Spleen (tissue), 11 donors: Measurements from ENCODE around the gene SLC34A1. TPM values are rescaled to one million over a fixed set of nuclear protein-coding genes. Genes with fewer than 3 reads are reported as not detected.
A peak's percentile ranks its signal among the peaks of the same experiment; 100 is the strongest.

Experiments used
- DNase-seq: peaks from one replicate; pipeline ENCODE4 v3.0.0-alpha.2; 2020
- H3K27ac ChIP-seq, 8 donors: fragments of 200-600 bp; sonication (generic) in 7 of 8; 1 replicate in 4 of 8; 2 replicates in 4 of 8; pipeline versions ENCODE4 v1.5.0 to v1.8.0; 2016 to 2021; ENCODE audit warnings: inconsistent platforms in 4 of 8, mild to moderate bottlenecking in 4 of 8, moderate library complexity in 1 of 8
- H3K27me3 ChIP-seq, 7 donors: fragments of 200-600 bp; sonication (generic) in 6 of 7; replicated peaks in 1 of 7; 1 replicate in 4 of 7; 2 replicates in 3 of 7; pipeline versions ENCODE4 v1.5.0 to v1.8.0; 2016 to 2021; ENCODE audit warnings: inconsistent platforms in 3 of 7, mild to moderate bottlenecking in 1 of 7
- H3K36me3 ChIP-seq, 6 donors: fragments of 200-600 bp; sonication (generic) in 5 of 6; 1 replicate in 4 of 6; 2 replicates in 2 of 6; pipeline versions ENCODE4 v1.5.0 to v1.8.0; 2016 to 2021; ENCODE audit warnings: inconsistent platforms in 2 of 6
- H3K4me1 ChIP-seq, 6 donors: fragments of 200-600 bp; sonication (generic) in 5 of 6; 1 replicate in 3 of 6; 2 replicates in 3 of 6; pipeline versions ENCODE4 v1.5.0 to v1.8.0; 2016 to 2021; ENCODE audit warnings: inconsistent platforms in 3 of 6
- H3K4me3 ChIP-seq, 8 donors: fragments of 200-600 bp; sonication (generic) in 7 of 8; 1 replicate in 4 of 8; 2 replicates in 4 of 8; pipeline versions ENCODE4 v1.5.0 to v1.8.0; 2016 to 2021; ENCODE audit warnings: inconsistent platforms in 4 of 8, mild to moderate bottlenecking in 4 of 8, moderate library complexity in 2 of 8
- H3K9me3 ChIP-seq, 8 donors: fragments of 200-600 bp; sonication (generic) in 7 of 8; 1 replicate in 4 of 8; 2 replicates in 4 of 8; pipeline versions ENCODE4 v1.5.0 to v1.8.0; 2016 to 2021; ENCODE audit warnings: inconsistent platforms in 4 of 8
- POLR2A ChIP-seq, 3 donors: fragments of 450-650 bp; IDR thresholded peaks; one replicate each; pipeline ENCODE4 v1.5.1; 2017; ENCODE audit warnings: antibody characterized with exemption in 3 of 3, mild to moderate bottlenecking in 1 of 3
- POLR2AphosphoS5 ChIP-seq, 3 donors: sonication (generic); formaldehyde crosslinking; IDR thresholded peaks; one replicate each; pipeline ENCODE4 v1.5.1; 2017; ENCODE audit warnings: antibody characterized with exemption in 3 of 3
- WGBS, 5 donors: extraction: QIAGEN DNeasy Blood & Tissue Kit in 3 of 5; methylation state at CpG; one replicate each; pipeline versions ENCODE4 v1.1.5 to v1.1.7; 2013 to 2018; 5-methylcytosine and 5-hydroxymethylcytosine counted together
- intact Hi-C: fragments of 100-400 bp; cut with DNase I; formaldehyde crosslinking; loops from one replicate; pipeline ENCODE4 v1.15.0; 2023; ENCODE audit warnings: low total_unique reads
- polyA plus RNA-seq, 3 donors: library from polyadenylated mRNA; stranded (reverse); fragments of 200-250 nt; gene quantifications; one replicate each; pipeline ENCODE4 v1.2.1, GENCODE V29; 2013
- total RNA-seq, 7 donors: library from RNA; depleted of rRNA in 3 of 7; stranded (reverse); fragments of >200 nt in 3 of 7; fragmentation: NEBNext Ultra II Directional in 4 of 7; extraction: Animal tissue kit (Norgen Biotek cat#: 25700) in 4 of 7; gene quantifications; one replicate each; pipeline versions ENCODE4 v1.1.0 to v1.2.1, GENCODE V29; 2016 to 2021
- TF ChIP-seq, protein P1 (sequence below), 11 experiments: fragments of 200-600 bp in 7 of 11; fragments of 450-650 bp in 4 of 11; sonication (generic) in 4 of 11; IDR thresholded peaks in 8 of 11; conservative IDR thresholded peaks in 3 of 11; 1 replicate in 7 of 11; 2 replicates in 4 of 11; pipeline versions ENCODE4 v1.4.0 to v1.8.0; 2016 to 2021; ENCODE audit warnings: antibody characterized with exemption in 11 of 11, inconsistent platforms in 4 of 11, mild to moderate bottlenecking in 1 of 11
- donor health status: healthy with polysubstance abuse.
- donor health status: DM: no; HTN: no; CAD: no; lungs with moderate emphysema.
- donor health status: DM: no; HTN: no; CAD: no.
- donor health status: Bipolar disorder and iron deficiency.
- donor health status: healthy.
- donor health status: DM: no; HTN: no; CAD: no.
- donor health status: DM: yes; HTN: yes; CAD: no.

Gene SLC34A1
- total and polyA plus RNA-seq, 10 donors = 0.02 to 0.77 (median 0.14) TPM; not detected in 3

DNA sequence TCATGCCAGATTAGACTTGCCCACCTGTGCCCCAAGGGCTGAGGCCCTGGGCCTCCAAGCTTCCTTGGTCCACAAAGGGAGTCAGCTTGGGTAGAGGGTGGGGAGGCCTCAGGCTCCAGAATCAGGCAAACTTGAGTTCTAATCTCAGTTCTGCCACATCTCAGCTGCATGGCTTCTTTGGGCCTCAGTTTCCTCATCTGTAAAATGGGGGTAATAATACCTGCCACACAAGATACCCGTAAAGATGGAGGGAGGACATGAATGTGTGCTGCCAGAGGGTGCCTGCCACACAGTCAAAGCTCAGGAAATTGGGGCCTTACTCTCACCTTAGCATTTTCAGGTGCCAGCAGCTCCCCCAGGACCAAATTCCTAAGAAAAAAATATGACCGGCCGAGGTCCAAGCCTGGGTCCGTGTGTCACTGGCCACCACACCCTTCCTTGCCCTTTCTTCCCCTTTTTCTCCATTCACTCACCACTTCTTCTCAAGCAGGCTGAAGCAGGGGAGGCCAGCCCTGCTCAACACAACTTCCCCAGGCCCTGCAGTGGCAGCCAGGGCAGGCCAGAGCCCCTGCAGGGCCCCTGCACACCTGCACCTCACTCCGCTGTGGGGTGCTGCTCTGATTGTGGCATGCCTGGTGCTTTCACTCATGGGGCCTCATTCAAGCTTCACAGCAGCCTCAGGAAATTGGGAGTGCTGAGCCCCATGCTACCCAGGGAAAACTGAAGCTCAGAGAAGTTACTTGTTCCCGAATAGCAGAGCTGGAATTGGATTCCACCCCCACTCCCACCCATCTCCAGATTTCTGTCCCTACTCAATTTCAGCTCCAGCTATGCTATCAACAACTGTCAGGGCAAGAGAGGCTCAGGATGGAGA lies 22.6 kb upstream of the SLC34A1 start:
- intact Hi-C loops = loop anchor here (10.0 kb wide), 1 partner anchor 47 kb away; the partner anchor contains the start of gene MXD3
- Histone ChIP-seq H3K9me3 (no peaks in the 10 kb centered on the region), H3K36me3 (peaks cover 0 to 21% (median 4%) of the 10 kb centered on the region in 6 donors), H3K27ac (peak overlapping the region; percentile 57 to 92 (median 74)), H3K4me1 (peaks cover 47 to 100% (median 87%) of the 10 kb centered on the region in 6 donors), H3K27me3 (no peaks in the 10 kb centered on the region), H3K4me3 (peak overlapping the region in 2 of 8 donors; percentile 43 to 76)
- TF ChIP-seq POLR2AphosphoS5 (IDR thresholded peaks at IDR 0.05) (peak; percentile 13 to 38 (median 31)), POLR2A (IDR thresholded peaks at IDR 0.05) (no peak)
- TF ChIP-seq, protein P1, sequence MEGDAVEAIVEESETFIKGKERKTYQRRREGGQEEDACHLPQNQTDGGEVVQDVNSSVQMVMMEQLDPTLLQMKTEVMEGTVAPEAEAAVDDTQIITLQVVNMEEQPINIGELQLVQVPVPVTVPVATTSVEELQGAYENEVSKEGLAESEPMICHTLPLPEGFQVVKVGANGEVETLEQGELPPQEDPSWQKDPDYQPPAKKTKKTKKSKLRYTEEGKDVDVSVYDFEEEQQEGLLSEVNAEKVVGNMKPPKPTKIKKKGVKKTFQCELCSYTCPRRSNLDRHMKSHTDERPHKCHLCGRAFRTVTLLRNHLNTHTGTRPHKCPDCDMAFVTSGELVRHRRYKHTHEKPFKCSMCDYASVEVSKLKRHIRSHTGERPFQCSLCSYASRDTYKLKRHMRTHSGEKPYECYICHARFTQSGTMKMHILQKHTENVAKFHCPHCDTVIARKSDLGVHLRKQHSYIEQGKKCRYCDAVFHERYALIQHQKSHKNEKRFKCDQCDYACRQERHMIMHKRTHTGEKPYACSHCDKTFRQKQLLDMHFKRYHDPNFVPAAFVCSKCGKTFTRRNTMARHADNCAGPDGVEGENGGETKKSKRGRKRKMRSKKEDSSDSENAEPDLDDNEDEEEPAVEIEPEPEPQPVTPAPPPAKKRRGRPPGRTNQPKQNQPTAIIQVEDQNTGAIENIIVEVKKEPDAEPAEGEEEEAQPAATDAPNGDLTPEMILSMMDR (IDR thresholded peaks at IDR 0.05 in 8 of 11, conservative IDR thresholded peaks at IDR 0.05 in 3 of 11) = peak in 4 of 11 experiments; percentile 18 to 30 (median 28)
- DNase-seq = peak; percentile 88
- 43 to 59% (median 48%) methylated on average over 6 of the region's 6 CpGs for WGBS, 5 donors

GRCh38 chr5:177362292-177362609 lies 22.0 kb upstream of the SLC34A1 start:
- peaks cover 41 to 100% (median 83%) of the 10 kb centered on the region in 6 donors for H3K4me1 ChIP-seq
- H3K4me3 ChIP-seq = peak overlapping the region in 5 of 8 donors; percentile 31 to 76 (median 49)
- DNase-seq = no peak
- intact Hi-C loops = loop anchor here (10.0 kb wide), 1 partner anchor 47 kb away; the partner anchor contains the start of gene MXD3
- 63 to 71% (median 68%) methylated on average over 8 of the region's 8 CpGs for WGBS, 5 donors
- TF ChIP-seq POLR2A (IDR thresholded peaks at IDR 0.05) (no peak), POLR2AphosphoS5 (IDR thresholded peaks at IDR 0.05) (no peak)
- TF ChIP-seq, protein P1 (IDR thresholded peaks at IDR 0.05 in 8 of 11, conservative IDR thresholded peaks at IDR 0.05 in 3 of 11) = no peak
- H3K27ac ChIP-seq = peak overlapping the region in 7 of 8 donors; percentile 57 to 92 (median 76)
- no peaks in the 10 kb centered on the region for H3K27me3 ChIP-seq
- H3K9me3 ChIP-seq = no peaks in the 10 kb centered on the region
- H3K36me3 ChIP-seq = peaks cover 0 to 27% (median 9%) of the 10 kb centered on the region in 6 donors

DNA sequence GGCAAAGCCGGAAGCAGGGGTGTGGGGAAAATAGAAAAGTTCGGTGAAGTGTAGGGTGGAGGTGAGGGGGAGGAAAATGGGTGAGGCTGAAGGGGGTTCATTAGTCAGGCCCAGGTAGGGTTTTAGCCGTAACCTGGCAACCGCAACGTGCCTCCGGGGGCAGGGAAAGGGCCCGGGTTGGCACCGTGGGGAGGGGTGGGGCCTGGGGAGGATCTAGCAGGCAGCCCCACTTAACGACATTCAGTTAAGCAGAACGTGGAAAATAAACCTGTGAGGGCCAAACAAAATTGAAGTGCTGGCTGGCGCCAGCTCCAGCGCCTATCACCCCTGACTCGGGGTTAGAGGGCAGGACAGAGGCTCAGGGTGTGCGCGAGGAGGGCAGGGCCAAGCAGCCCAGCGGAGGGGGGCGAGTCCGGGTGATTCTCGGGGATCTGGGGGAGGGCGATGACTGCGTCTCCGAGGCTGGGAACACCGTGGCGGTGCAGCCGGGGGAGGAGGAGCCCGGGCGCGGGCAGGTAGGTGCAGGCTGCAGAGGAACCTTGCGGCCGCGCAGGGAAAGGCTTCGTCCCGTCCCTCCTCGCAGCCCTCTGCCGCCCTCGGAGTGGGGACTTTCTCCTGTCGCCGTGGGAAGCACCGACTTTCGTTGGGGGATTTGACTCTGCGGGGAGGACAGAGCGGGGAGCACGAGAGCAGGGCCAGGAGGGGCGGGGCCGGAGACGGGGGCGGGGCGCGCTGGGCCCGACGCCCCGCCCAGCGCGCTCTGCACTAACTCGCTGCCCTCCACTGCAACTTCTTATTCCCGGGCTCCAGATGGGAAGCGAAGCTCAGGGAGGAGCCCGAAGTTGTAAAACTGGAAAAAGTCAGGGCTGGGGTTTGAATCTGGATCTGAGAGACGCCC lies 21.4 kb upstream of the SLC34A1 start:
- intact Hi-C loops = loop anchor here (10.0 kb wide), 1 partner anchor 48 kb away; the partner anchor contains the start of gene MXD3
- peak; percentile 89 for DNase-seq
- Histone ChIP-seq H3K4me3 (peak overlapping the region; percentile 30 to 76 (median 41)), H3K27me3 (no peaks in the 10 kb centered on the region), H3K9me3 (no peaks in the 10 kb centered on the region), H3K36me3 (peaks cover 0 to 33% (median 15%) of the 10 kb centered on the region in 6 donors), H3K27ac (peak overlapping the region; percentile 27 to 92 (median 66)), H3K4me1 (peaks cover 38 to 100% (median 81%) of the 10 kb centered on the region in 6 donors)
- 8 to 11% (median 10%) methylated on average over 49 to 59 of the region's 59 CpGs for WGBS, 5 donors
- TF ChIP-seq POLR2AphosphoS5 (IDR thresholded peaks at IDR 0.05) (peak; percentile 19 to 63 (median 57)), POLR2A (IDR thresholded peaks at IDR 0.05) (no peak)
- TF ChIP-seq, protein P1 (IDR thresholded peaks at IDR 0.05 in 8 of 11, conservative IDR thresholded peaks at IDR 0.05 in 3 of 11) = peak in 1 of 11 experiments; percentile 12
